Panc1 (cell line): ENCODE results near the gene ZDHHC1. TPM values are rescaled to one million over a fixed set of nuclear protein-coding genes. Genes with fewer than 3 reads are reported as not detected.

ENCODE experiments used
- ATAC-seq: fragments of 200-7000 bp; cut with Tn5 transposase; 2 replicates; pipeline ENCODE4 v1.9.1; 2020; ENCODE audit warnings: mild to moderate bottlenecking, moderate library complexity
- BruUV-seq: library from RNA; stranded (reverse); fragments of 400-500 nt; replicated peaks from 2 replicates; lab custom pipeline; 2021; lab: Mats Ljungman, UMichigan
- CTCF ChIA-PET: fragments of 300-600 bp; sonication (Branson Sonifier 250); formaldehyde crosslinking; loops from one replicate; lab custom pipeline; 2022; ENCODE audit warnings: antibody characterized with exemption; lab: Charles Lee
- POLR2A ChIA-PET: fragments of 300-600 bp; sonication (Branson Sonifier 250); formaldehyde crosslinking; loops from one replicate; lab custom pipeline; 2022; ENCODE audit warnings: antibody characterized with exemption; lab: Charles Lee
- DNase-seq: peaks from one replicate; pipeline ENCODE4 v3.0.0-alpha.2; 2010; ENCODE audit warnings: low read depth, low spot score
- H3K27ac ChIP-seq: 2 replicates; pipeline ENCODE4 v1.5.1; 2011; ENCODE audit warnings: mild to moderate bottlenecking, low read length, inconsistent platforms
- H3K27me3 ChIP-seq: fragments of 200-500 bp; sonication (Bioruptor generic); 2 replicates; pipeline ENCODE4 v1.6.0; 2014; ENCODE audit warnings: low read length, inconsistent platforms; ENCODE audit not compliant: control insufficient read depth, insufficient read depth
- H3K36me3 ChIP-seq: fragments of 200-500 bp; sonication (Bioruptor generic); 2 replicates; pipeline ENCODE4 v1.5.1; 2014; ENCODE audit warnings: inconsistent platforms, mild to moderate bottlenecking, low read length, moderate library complexity; ENCODE audit not compliant: control insufficient read depth, insufficient read depth
- H3K4me1 ChIP-seq: 2 replicates; pipeline ENCODE4 v1.5.1; 2011; ENCODE audit warnings: inconsistent platforms, mild to moderate bottlenecking, low read length, moderate library complexity; ENCODE audit not compliant: control insufficient read depth, insufficient read depth
- H3K4me3 ChIP-seq, 2 experiments: 2 replicates each; pipeline ENCODE4 v1.5.1; 2011 to 2012; ENCODE audit warnings: low read depth in 2 of 2, low read length in 2 of 2, mild to moderate bottlenecking in 2 of 2, inconsistent platforms in 1 of 2, moderate library complexity in 1 of 2
- H3K9me3 ChIP-seq: fragments of 200-500 bp; sonication (Bioruptor generic); 2 replicates; pipeline ENCODE4 v1.5.1; 2014; ENCODE audit warnings: low read depth, mild to moderate bottlenecking, inconsistent platforms, low read length, moderate library complexity; ENCODE audit not compliant: control insufficient read depth, insufficient read depth
- POLR2AphosphoS5 ChIP-seq: IDR thresholded peaks from 2 replicates; pipeline ENCODE4 v1.6.1; 2012; ENCODE audit warnings: mild to moderate bottlenecking, low read depth, low read length, moderate library complexity
- SIN3A ChIP-seq: IDR thresholded peaks from 2 replicates; pipeline ENCODE4 v1.6.1; 2012; ENCODE audit warnings: low read depth, mild to moderate bottlenecking, low read length, moderate library complexity, borderline replicate concordance; ENCODE audit not compliant: insufficient read depth
- TCF7L2 ChIP-seq: IDR thresholded peaks from 2 replicates; pipeline ENCODE4 v1.6.1; 2011; ENCODE audit warnings: mild to moderate bottlenecking, low read depth, low read length, inconsistent platforms
- in situ Hi-C: cut with HindIII; loops from 2 replicates; pipeline ENCODE4 v1.10.0; 2016; ENCODE audit warnings: low sequenced_read_pairs, low pct_unique_long_range_greater_than_20kb
- intact Hi-C: fragments of 100-400 bp; cut with micrococcal nuclease; formaldehyde crosslinking; loops from one replicate; pipeline ENCODE4 v1.10.0; 2022; ENCODE audit not compliant: unreplicated experiment
- total RNA-seq: library from RNA; stranded (reverse); gene quantifications from one replicate; pipeline ENCODE4 v1.2.1, GENCODE V29; 2021; ENCODE audit not compliant: unreplicated experiment
- TF ChIP-seq, protein P1 (sequence below): fragments of 450-650 bp; IDR thresholded peaks from 2 replicates; pipeline ENCODE4 v1.5.1; 2017; ENCODE audit warnings: mild to moderate bottlenecking
- TF ChIP-seq, protein P2 (sequence below), 2 experiments: IDR thresholded peaks; 2 replicates each; pipeline ENCODE4 v1.6.1; 2011 to 2012; ENCODE audit warnings: low read depth in 2 of 2, control low read depth in 1 of 2, low read length in 1 of 2, mild to moderate bottlenecking in 1 of 2, moderate library complexity in 1 of 2; ENCODE audit not compliant: insufficient read depth in 1 of 2

The ZDHHC1 gene
- total RNA-seq, 1 experiment from 2014 or later: 7.8 TPM

DNA sequence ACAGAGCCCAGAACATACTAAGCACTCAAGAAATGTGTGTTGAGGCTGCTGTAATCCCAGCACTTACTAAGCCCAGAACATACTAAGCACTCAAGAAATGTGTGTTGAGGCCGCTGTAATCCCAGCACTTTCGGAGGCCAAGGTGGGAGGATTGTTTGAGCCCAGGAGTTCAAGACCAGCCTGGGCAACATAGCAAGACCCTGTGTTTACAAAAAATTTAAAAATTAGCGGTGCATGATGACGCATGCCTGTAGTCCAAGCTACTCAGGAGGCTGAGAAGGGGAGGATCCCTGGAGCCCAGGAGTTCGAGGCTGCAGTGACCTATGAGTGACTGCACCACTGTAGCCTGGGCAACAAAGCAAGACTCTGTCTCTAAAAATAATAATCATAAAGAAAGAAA is 6.7 kb upstream of the ZDHHC1 start:
- H3K4me3 ChIP-seq: no peak overlapping the region
- ChIA-PET CTCF (no interaction called here), POLR2A (no interaction called here)
- TF ChIP-seq, protein P1, sequence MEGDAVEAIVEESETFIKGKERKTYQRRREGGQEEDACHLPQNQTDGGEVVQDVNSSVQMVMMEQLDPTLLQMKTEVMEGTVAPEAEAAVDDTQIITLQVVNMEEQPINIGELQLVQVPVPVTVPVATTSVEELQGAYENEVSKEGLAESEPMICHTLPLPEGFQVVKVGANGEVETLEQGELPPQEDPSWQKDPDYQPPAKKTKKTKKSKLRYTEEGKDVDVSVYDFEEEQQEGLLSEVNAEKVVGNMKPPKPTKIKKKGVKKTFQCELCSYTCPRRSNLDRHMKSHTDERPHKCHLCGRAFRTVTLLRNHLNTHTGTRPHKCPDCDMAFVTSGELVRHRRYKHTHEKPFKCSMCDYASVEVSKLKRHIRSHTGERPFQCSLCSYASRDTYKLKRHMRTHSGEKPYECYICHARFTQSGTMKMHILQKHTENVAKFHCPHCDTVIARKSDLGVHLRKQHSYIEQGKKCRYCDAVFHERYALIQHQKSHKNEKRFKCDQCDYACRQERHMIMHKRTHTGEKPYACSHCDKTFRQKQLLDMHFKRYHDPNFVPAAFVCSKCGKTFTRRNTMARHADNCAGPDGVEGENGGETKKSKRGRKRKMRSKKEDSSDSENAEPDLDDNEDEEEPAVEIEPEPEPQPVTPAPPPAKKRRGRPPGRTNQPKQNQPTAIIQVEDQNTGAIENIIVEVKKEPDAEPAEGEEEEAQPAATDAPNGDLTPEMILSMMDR: no peak
- TF ChIP-seq, protein P2, sequence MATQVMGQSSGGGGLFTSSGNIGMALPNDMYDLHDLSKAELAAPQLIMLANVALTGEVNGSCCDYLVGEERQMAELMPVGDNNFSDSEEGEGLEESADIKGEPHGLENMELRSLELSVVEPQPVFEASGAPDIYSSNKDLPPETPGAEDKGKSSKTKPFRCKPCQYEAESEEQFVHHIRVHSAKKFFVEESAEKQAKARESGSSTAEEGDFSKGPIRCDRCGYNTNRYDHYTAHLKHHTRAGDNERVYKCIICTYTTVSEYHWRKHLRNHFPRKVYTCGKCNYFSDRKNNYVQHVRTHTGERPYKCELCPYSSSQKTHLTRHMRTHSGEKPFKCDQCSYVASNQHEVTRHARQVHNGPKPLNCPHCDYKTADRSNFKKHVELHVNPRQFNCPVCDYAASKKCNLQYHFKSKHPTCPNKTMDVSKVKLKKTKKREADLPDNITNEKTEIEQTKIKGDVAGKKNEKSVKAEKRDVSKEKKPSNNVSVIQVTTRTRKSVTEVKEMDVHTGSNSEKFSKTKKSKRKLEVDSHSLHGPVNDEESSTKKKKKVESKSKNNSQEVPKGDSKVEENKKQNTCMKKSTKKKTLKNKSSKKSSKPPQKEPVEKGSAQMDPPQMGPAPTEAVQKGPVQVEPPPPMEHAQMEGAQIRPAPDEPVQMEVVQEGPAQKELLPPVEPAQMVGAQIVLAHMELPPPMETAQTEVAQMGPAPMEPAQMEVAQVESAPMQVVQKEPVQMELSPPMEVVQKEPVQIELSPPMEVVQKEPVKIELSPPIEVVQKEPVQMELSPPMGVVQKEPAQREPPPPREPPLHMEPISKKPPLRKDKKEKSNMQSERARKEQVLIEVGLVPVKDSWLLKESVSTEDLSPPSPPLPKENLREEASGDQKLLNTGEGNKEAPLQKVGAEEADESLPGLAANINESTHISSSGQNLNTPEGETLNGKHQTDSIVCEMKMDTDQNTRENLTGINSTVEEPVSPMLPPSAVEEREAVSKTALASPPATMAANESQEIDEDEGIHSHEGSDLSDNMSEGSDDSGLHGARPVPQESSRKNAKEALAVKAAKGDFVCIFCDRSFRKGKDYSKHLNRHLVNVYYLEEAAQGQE (IDR thresholded peaks at IDR 0.05; ENCODE audit: insufficient read depth in 1 of 2, low read depth in 2 of 2, low read length in 1 of 2): no peak
- TF ChIP-seq POLR2AphosphoS5 (no peak), TCF7L2 (no peak), SIN3A (no peak)
- no TSS peak for BruUV-seq
- DNase-seq: no peak
- in situ Hi-C loops: no loop called here
- intact Hi-C loops: no loop called here
- H3K4me1 ChIP-seq: no peaks in the 10 kb centered on the region
- H3K36me3 ChIP-seq: no peaks in the 10 kb centered on the region
- H3K9me3 ChIP-seq: no peaks in the 10 kb centered on the region
- H3K27ac ChIP-seq: no peak overlapping the region
- no peaks in the 10 kb centered on the region; the same call in 1 of the 2 replicates for H3K27me3 ChIP-seq
- no peak for ATAC-seq

DNA sequence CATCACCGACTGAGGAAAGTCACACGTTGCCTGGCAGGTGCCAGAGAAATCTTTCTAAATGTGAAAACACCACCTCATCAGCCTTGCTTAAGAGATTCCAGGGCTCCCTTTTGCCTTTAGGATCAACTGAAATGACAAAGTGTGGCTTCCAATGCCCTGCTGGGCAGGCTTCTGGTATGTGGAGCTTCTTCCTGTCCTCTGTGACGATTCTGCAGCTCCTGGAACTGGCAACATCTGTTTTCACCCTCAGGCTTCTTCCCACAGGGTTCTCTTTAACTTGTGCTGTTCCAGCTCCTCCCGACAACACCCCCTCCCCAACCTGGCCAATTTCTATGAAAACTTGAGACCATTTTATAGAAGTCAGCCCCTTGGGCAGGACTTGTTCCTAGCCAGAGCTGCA is 4.8 kb upstream of the ZDHHC1 start:
- BruUV-seq: no TSS peak
- ChIA-PET CTCF (no interaction called here), POLR2A (no interaction called here)
- H3K9me3 ChIP-seq: no peaks in the 10 kb centered on the region
- H3K27me3 ChIP-seq: no peaks in the 10 kb centered on the region; the same call in 1 of the 2 replicates
- no peaks in the 10 kb centered on the region for H3K36me3 ChIP-seq
- in situ Hi-C loops (no loop called here), intact Hi-C loops (no loop called here)
- H3K4me3 ChIP-seq: no peak overlapping the region
- TF ChIP-seq SIN3A: no peak
- no peak for TF ChIP-seq POLR2AphosphoS5
- TF ChIP-seq, protein P1: no peak
- no peak for TF ChIP-seq TCF7L2
- TF ChIP-seq, protein P2 (IDR thresholded peaks at IDR 0.05; ENCODE audit: insufficient read depth in 1 of 2, low read depth in 2 of 2, low read length in 1 of 2): no peak
- H3K27ac ChIP-seq: no peak overlapping the region
- no peak for DNase-seq
- no peaks in the 10 kb centered on the region for H3K4me1 ChIP-seq
- no peak for ATAC-seq
